PFSK-1 (cell line): ENCODE data around the gene CCDC137.

Experiments used
- FOXP2 ChIP-seq: optimal IDR thresholded peaks from 2 replicates; pipeline ENCODE3; 2011; ENCODE audit warnings: borderline replicate concordance, control low read depth, inconsistent platforms; ENCODE audit not compliant: insufficient read depth; ENCODE audit errors: extremely low read length, extremely low read depth
- POLR2AphosphoS5 ChIP-seq: IDR thresholded peaks from 2 replicates; pipeline ENCODE4 v1.6.1; 2012; ENCODE audit warnings: low read depth, mild to moderate bottlenecking, control low read depth, low read length, moderate library complexity
- REST ChIP-seq, 2 experiments: IDR thresholded peaks; 2 replicates each; pipeline versions ENCODE4 v1.6.1 to v1.8.0; 2011 to 2012; ENCODE audit warnings: low read depth in 2 of 2, low read length in 2 of 2, control low read depth in 1 of 2, inconsistent platforms in 1 of 2, mild to moderate bottlenecking in 1 of 2, moderate library complexity in 1 of 2; ENCODE audit not compliant: insufficient read depth in 1 of 2
- SIN3A ChIP-seq: IDR thresholded peaks from 2 replicates; pipeline ENCODE4 v1.6.1; 2012; ENCODE audit warnings: mild to moderate bottlenecking, low read length, moderate library complexity, borderline replicate concordance; ENCODE audit not compliant: insufficient read depth
- TAF1 ChIP-seq: IDR thresholded peaks from 2 replicates; pipeline ENCODE4 v1.6.1; 2012; ENCODE audit warnings: low read length, control low read depth, borderline replicate concordance; ENCODE audit not compliant: insufficient read depth

The CCDC137 gene

GRCh38 chr17:81720267-81721071 lies 53.9 kb downstream of the CCDC137 start:
- TF ChIP-seq POLR2AphosphoS5 = no peak; the same call in 1 of the 2 replicates
- no peak for TF ChIP-seq FOXP2
- no peak for TF ChIP-seq SIN3A
- no peak for TF ChIP-seq TAF1
- TF ChIP-seq REST (IDR thresholded peaks at IDR 0.05; ENCODE audit: insufficient read depth in 1 of 2, low read depth in 2 of 2, low read length in 2 of 2) = no peak

- TF ChIP-seq REST (IDR thresholded peaks at IDR 0.05; ENCODE audit: insufficient read depth in 1 of 2, low read depth in 2 of 2, low read length in 2 of 2) = no peak
- TF ChIP-seq POLR2AphosphoS5 = no peak
- TF ChIP-seq SIN3A = no peak
- TF ChIP-seq TAF1 = no peak
- TF ChIP-seq FOXP2 = no peak
These were observed 55.9 kb downstream of the CCDC137 start for GRCh38 chr17:81722184-81723120.
